ENCODE results near the gene CTNND1.
A peak's percentile ranks its signal among the peaks of the same experiment; 100 is the strongest.

Gene CTNND1

GRCh38 chr11:57798905-57799559 is 37.4 kb downstream of the CTNND1 start:
- no peak for TF ChIP-seq CTCF (IDR thresholded peaks at IDR 0.05)

- peak; percentile 87 for TF ChIP-seq CTCF (IDR thresholded peaks at IDR 0.05)
Measured at GRCh38 chr11:57800444-57801182, 39.0 kb downstream of the CTNND1 start.

- TF ChIP-seq CTCF (IDR thresholded peaks at IDR 0.05): no peak
Measured at GRCh38 chr11:57801183-57801485, 39.5 kb downstream of the CTNND1 start.

- no peak for TF ChIP-seq CTCF (IDR thresholded peaks at IDR 0.05)
Measured at GRCh38 chr11:57802411-57802810, 40.8 kb downstream of the CTNND1 start.

- TF ChIP-seq CTCF (IDR thresholded peaks at IDR 0.05): no peak
Measured at GRCh38 chr11:57804466-57804865, 42.9 kb downstream of the CTNND1 start.

GRCh38 chr11:57805780-57806179 is 44.2 kb downstream of the CTNND1 start:
- no peak for TF ChIP-seq CTCF (IDR thresholded peaks at IDR 0.05)

GRCh38 chr11:57812634-57813033 is 51.0 kb downstream of the CTNND1 start:
- TF ChIP-seq CTCF (IDR thresholded peaks at IDR 0.05): no peak
